PFSK-1 (cell line): ENCODE data around the gene ADAMTSL1.

Experiments
- FOXP2 ChIP-seq: optimal IDR thresholded peaks from 2 replicates; pipeline ENCODE3; 2011; ENCODE audit warnings: borderline replicate concordance, control low read depth, inconsistent platforms; ENCODE audit not compliant: insufficient read depth; ENCODE audit errors: extremely low read length, extremely low read depth
- POLR2AphosphoS5 ChIP-seq: IDR thresholded peaks from 2 replicates; pipeline ENCODE4 v1.6.1; 2012; ENCODE audit warnings: low read depth, mild to moderate bottlenecking, control low read depth, low read length, moderate library complexity
- REST ChIP-seq, 2 experiments: IDR thresholded peaks; 2 replicates each; pipeline versions ENCODE4 v1.6.1 to v1.8.0; 2011 to 2012; ENCODE audit warnings: low read depth in 2 of 2, low read length in 2 of 2, control low read depth in 1 of 2, inconsistent platforms in 1 of 2, mild to moderate bottlenecking in 1 of 2, moderate library complexity in 1 of 2; ENCODE audit not compliant: insufficient read depth in 1 of 2
- SIN3A ChIP-seq: IDR thresholded peaks from 2 replicates; pipeline ENCODE4 v1.6.1; 2012; ENCODE audit warnings: mild to moderate bottlenecking, low read length, moderate library complexity, borderline replicate concordance; ENCODE audit not compliant: insufficient read depth
- TAF1 ChIP-seq: IDR thresholded peaks from 2 replicates; pipeline ENCODE4 v1.6.1; 2012; ENCODE audit warnings: low read length, control low read depth, borderline replicate concordance; ENCODE audit not compliant: insufficient read depth

The ADAMTSL1 gene

GRCh38 chr9:18955626-18956025 is 481.7 kb downstream of the ADAMTSL1 start:
- TF ChIP-seq SIN3A (no peak), FOXP2 (no peak), REST (IDR thresholded peaks at IDR 0.05; ENCODE audit: insufficient read depth in 1 of 2, low read depth in 2 of 2, low read length in 2 of 2) (no peak), POLR2AphosphoS5 (no peak), TAF1 (no peak)
